A204.1 (cell line): ENCODE results near the gene SPTLC2.

ENCODE experiments used
- FAIRE-seq: peaks from 2 replicates; lab custom pipeline; 2012; peaks lifted over from hg19 to GRCh38; lab: Jason Lieb, UNC

The SPTLC2 gene

DNA sequence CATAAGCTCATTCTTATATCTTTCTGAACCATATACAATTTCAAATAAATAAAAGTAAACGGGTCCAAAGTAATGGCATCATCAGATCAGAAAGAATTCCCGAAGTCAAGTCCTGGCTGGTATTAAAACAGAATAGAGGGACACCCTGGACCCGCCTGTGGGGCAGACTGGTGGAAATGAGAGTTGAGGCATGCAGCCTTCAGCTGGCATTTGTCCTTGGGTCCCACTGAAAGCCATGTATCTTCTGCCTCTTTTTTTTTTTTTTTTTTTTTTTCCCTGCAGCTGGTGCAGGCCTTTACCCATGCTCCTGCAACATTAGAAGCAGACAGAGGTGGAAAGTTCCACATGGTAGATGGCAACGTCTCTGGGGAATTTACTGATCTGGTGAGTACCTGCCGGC lies 148.6 kb downstream of the SPTLC2 start:
- no peak for FAIRE-seq

DNA sequence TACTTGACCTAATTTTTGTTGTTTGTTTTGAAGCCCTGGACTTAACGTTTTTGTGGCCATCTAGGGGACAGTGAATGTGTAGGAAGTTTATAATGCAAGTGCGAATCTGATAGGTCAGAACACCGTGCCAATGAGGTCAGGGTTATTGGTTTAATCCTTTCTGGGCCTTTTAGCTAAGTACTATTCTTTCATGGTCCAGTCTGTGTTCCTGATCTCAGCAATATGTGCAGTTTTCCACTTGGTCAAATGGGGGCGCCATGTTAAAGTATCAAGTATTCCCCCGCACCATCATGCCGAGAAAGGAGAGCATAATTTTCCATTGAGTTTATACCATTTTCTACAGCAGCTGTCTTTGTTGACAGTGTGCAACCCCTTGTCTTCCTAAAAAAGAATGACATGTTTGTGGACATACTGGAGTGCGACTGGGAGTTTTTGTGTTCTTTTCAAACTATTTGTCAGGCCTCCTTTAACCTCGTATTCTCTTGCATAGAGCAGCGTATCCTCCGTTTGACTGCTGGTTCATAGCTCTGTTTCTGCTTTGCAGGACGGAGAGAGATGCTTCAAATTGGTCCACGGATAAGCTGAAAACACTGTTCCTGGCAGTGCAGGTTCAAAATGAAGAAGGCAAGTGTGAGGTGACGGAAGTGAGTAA lies 157.2 kb downstream of the SPTLC2 start:
- FAIRE-seq, result no peak

DNA sequence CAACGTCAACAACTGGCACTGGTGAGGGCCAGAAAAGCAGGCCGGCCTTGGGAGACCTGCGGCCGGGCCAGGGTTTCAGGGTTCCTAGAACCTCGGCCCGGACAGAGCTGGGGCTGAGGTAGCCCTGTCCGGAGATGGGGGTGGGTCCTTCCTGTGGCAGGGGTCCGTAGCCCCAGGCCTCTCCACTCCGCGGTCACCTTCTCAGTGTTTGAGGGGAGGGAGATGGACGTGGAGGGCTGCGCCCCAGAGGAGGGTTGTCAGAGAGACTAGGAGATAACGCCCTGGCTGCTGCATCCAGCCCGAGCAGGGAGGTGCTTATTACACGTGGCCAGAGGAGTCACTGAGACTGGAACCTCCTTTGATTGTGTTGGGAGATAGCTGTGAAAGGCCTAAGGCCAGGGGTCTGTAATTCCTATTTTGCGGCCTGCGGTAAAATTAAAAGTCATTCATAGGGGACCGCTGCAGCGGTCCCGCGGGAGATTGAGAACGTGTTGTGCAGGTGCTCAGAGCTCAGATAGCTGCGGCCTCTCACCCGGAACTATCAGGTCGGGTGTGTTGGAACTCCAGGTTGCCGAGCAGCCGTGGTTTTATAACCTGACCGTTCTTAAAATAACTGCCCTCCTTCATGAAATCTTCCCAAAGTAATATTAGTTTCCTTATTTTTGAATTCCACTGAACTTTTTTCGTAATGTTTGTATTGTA lies 158.0 kb downstream of the SPTLC2 start:
- no peak for FAIRE-seq

DNA sequence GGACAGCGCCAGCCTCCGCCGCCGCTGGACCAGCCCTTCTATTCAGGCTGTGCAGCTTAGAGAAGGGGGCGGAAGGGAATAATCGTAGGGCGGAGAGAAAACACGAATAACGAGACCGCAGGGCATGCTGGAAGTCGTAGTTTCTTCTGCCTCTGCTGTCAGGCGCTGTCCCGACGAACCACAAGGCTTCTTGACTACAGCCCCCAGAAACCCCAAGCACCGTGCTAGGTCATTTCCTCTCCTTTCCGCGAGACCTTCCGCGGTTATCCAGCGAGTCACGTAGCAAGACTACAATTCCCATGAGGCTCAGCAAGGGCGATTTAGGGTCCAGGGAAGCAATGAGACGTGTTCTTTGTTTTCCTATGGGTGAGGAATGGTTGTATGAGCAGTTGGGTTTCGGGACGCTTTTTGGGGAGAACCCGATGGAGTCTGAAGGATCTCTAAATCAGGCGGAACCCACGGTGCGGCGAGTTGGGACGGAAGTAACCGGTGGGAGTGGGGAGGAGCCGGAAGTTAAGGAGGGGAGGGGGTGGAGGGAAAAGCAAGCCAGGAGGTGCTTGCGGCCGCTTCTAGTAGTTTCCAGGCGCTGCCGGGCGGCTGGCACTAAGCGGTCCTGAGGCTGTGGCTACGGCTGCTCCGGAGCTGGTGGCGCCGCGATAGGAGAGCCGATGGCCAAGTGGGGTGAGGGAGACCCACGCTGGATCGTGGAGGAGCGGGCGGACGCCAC lies 158.8 kb downstream of the SPTLC2 start, which contains the start of the genes AHSA1 and VIPAS39:
TSS of gene AHSA1 (plus strand) at position 572 of the 727 bp plus-strand sequence. CDS start at position 669, 97 bp downstream.
TSS of gene VIPAS39 (minus strand) at position 80 of the 727 bp plus-strand sequence. CDS start 3,499 bp downstream, outside the sequence.
- peak; percentile 94 for FAIRE-seq

DNA sequence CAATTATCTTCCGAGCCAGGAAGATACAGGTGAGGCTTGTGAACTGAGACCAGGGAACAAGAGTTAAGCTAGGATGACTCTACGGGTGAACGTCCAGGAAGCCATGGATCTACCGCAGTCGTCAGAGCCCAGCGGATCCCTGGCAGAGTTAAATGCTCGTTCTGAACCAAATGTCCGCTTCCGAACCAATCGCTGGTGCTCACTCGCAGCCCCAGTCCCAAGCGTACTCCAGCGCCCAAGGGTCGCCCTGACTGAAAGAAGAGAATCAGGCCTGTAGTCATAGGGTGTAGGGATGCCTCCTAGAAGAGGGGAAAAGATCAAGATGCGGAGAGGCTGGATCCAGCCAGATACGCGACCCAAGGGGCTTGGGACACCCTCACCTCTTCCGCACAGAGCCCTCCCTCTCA lies 159.3 kb downstream of the SPTLC2 start:
- FAIRE-seq, result no peak
